Mesenchymal stem cell (in vitro differentiated cells and primary cell): ENCODE measurements around the gene ZIC2.

Source experiments
- DNase-seq: peaks from one replicate; pipeline ENCODE4 v3.0.0-alpha.2; 2013
- H2AFZ ChIP-seq: one replicate; pipeline ENCODE4 v1.6.1; 2013; ENCODE audit warnings: low read depth, mild to moderate bottlenecking, control low read depth, inconsistent platforms, low read length, moderate library complexity
- H2AK5ac ChIP-seq: 2 replicates; pipeline ENCODE4 v1.6.1; 2013; ENCODE audit warnings: low read length, moderate library complexity, mild to moderate bottlenecking, inconsistent platforms; ENCODE audit not compliant: severe bottlenecking
- H2BK120ac ChIP-seq: one replicate; pipeline ENCODE4 v1.6.1; 2013; ENCODE audit warnings: low read depth, mild to moderate bottlenecking, inconsistent platforms, low read length, moderate library complexity
- H2BK12ac ChIP-seq, 2 experiments: one replicate each; pipeline ENCODE4 v1.6.1; 2013; ENCODE audit warnings: inconsistent platforms in 2 of 2, low read length in 2 of 2, mild to moderate bottlenecking in 2 of 2, moderate library complexity in 2 of 2, control low read depth in 1 of 2
- H2BK15ac ChIP-seq: one replicate; pipeline ENCODE4 v1.6.1; 2013; ENCODE audit warnings: mild to moderate bottlenecking, low read depth, inconsistent platforms; ENCODE audit not compliant: poor library complexity, severe bottlenecking
- H2BK5ac ChIP-seq: 2 replicates; pipeline ENCODE4 v1.6.1; 2013; ENCODE audit warnings: low read depth, mild to moderate bottlenecking, low read length, control low read depth, inconsistent platforms; ENCODE audit not compliant: poor library complexity, severe bottlenecking
- H3K14ac ChIP-seq, 2 experiments: one replicate each; pipeline ENCODE4 v1.6.1; 2013; ENCODE audit warnings: inconsistent platforms in 2 of 2, low read length in 2 of 2, control low read depth in 1 of 2, mild to moderate bottlenecking in 1 of 2, moderate library complexity in 1 of 2
- H3K18ac ChIP-seq, 2 experiments: one replicate each; pipeline ENCODE4 v1.6.1; 2013; ENCODE audit warnings: inconsistent platforms in 2 of 2, low read length in 2 of 2, control low read depth in 1 of 2, low read depth in 1 of 2, mild to moderate bottlenecking in 1 of 2
- H3K23ac ChIP-seq, 2 experiments: one replicate each; pipeline ENCODE4 v1.6.1; 2013; ENCODE audit warnings: inconsistent platforms in 2 of 2, low read length in 2 of 2, mild to moderate bottlenecking in 2 of 2, moderate library complexity in 2 of 2, control low read depth in 1 of 2
- H3K27ac ChIP-seq: 2 replicates; pipeline ENCODE4 v1.5.1; 2013; ENCODE audit warnings: mild to moderate bottlenecking, moderate library complexity, low read length, control low read depth, inconsistent platforms; ENCODE audit not compliant: poor library complexity, severe bottlenecking
- H3K27me3 ChIP-seq, 2 experiments: 2 replicates each; pipeline versions ENCODE4 v1.6.1 to v1.7.0; 2013; ENCODE audit warnings: low read length in 2 of 2, mild to moderate bottlenecking in 2 of 2, moderate library complexity in 2 of 2, control low read depth in 1 of 2, inconsistent platforms in 1 of 2; ENCODE audit not compliant: control insufficient read depth in 1 of 2, insufficient read depth in 1 of 2
- H3K36me3 ChIP-seq, 2 experiments: 2 replicates each; pipeline versions ENCODE4 v1.6.1 to v1.7.0; 2013; ENCODE audit warnings: low read length in 2 of 2, control low read depth in 1 of 2, inconsistent platforms in 1 of 2, low read depth in 1 of 2, mild to moderate bottlenecking in 1 of 2; ENCODE audit not compliant: insufficient read depth in 2 of 2, control insufficient read depth in 1 of 2
- H3K4ac ChIP-seq, 2 experiments: one replicate each; pipeline ENCODE4 v1.6.1; 2013; ENCODE audit warnings: inconsistent platforms in 2 of 2, low read length in 2 of 2, mild to moderate bottlenecking in 2 of 2, moderate library complexity in 2 of 2, control low read depth in 1 of 2, low read depth in 1 of 2
- H3K4me1 ChIP-seq: 2 replicates; pipeline ENCODE4 v1.6.1; 2013; ENCODE audit warnings: low read depth, low read length, control low read depth; ENCODE audit not compliant: control insufficient read depth, insufficient read depth
- H3K4me2 ChIP-seq: 2 replicates; pipeline ENCODE4 v1.6.1; 2013; ENCODE audit warnings: low read length, mild to moderate bottlenecking, inconsistent platforms; ENCODE audit not compliant: poor library complexity, severe bottlenecking
- H3K4me3 ChIP-seq, 2 experiments: 2 replicates each; pipeline versions ENCODE4 v1.5.1 to v1.7.0; 2013; ENCODE audit warnings: low read length in 2 of 2, mild to moderate bottlenecking in 2 of 2, control low read depth in 1 of 2, low read depth in 1 of 2; ENCODE audit not compliant: insufficient read depth in 1 of 2
- H3K79me1 ChIP-seq: replicated peaks from 2 replicates; pipeline ENCODE4 v1.6.1; 2013; ENCODE audit warnings: mild to moderate bottlenecking, control low read depth, low read length, inconsistent platforms; ENCODE audit not compliant: poor library complexity, severe bottlenecking
- H3K9ac ChIP-seq: 2 replicates; pipeline ENCODE4 v1.7.0; 2013; ENCODE audit warnings: mild to moderate bottlenecking, low read length, moderate library complexity
- H3K9me3 ChIP-seq: 2 replicates; pipeline ENCODE4 v1.7.0; 2013; ENCODE audit warnings: mild to moderate bottlenecking, low read length; ENCODE audit not compliant: control insufficient read depth
- H4K8ac ChIP-seq: one replicate; pipeline ENCODE4 v1.6.1; 2013; ENCODE audit warnings: inconsistent platforms, mild to moderate bottlenecking, low read length, moderate library complexity
- H4K91ac ChIP-seq: one replicate; pipeline ENCODE4 v1.6.1; 2013; ENCODE audit warnings: mild to moderate bottlenecking, low read length, inconsistent platforms
- WGBS: methylation state at CpG from one replicate; pipeline ENCODE4 v1.1.7; 2013; ENCODE audit warnings: mixed read lengths; 5-methylcytosine and 5-hydroxymethylcytosine counted together

Gene ZIC2

DNA sequence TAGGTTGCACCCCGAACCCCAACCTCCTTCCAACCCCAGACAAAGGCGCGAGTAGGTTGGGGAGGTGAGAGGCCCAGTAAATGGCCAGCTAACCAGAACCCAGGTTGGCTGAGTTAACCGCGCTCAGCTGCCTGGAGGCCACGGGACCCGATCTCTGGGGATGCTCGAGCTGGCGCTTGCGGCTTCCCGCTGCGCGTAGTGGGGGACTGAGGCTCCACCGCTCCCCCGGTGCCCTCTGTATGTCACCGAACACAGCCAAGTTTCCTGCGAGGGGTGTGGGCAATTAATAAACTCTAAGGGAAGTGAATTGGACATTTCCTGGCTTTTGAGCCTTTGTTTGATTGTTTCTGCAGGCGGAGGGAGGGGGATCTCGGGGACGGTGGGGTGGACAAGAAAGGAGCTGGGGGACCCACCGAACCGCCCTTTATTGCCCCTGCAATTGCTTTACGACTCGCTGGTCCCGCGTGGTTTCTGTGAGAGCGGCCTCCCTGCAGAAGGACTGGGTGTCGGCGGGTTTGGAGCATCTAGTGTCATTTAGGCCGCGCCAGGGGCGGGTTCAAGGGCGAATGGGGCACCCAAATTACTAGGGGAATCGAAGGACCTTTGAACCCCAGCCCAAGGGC is 6.5 kb upstream of the ZIC2 start:
- H3K4me2 ChIP-seq = no peak overlapping the region
- peaks cover 17% of the 10 kb centered on the region for H3K79me1 ChIP-seq
- H2BK5ac ChIP-seq = peak overlapping the region; percentile 23
- H3K9ac ChIP-seq = no peak overlapping the region
- H2AFZ ChIP-seq = no peak overlapping the region
- DNase-seq = no peak
- no peak overlapping the region for H2BK120ac ChIP-seq
- no peak overlapping the region for H3K23ac ChIP-seq
- no peak overlapping the region for H3K18ac ChIP-seq
- peaks cover 4 to 91% of the 10 kb centered on the region in 2 experiments for H3K27me3 ChIP-seq
- H3K4me3 ChIP-seq = no peak overlapping the region
- H3K36me3 ChIP-seq = no peaks in the 10 kb centered on the region
- 25% methylated on average over 33 of the region's 34 CpGs for WGBS
- H3K27ac ChIP-seq = no peak overlapping the region
- H4K91ac ChIP-seq = no peak overlapping the region
- H3K9me3 ChIP-seq = peaks cover 10% of the 10 kb centered on the region
- H3K4ac ChIP-seq = no peak overlapping the region
- no peak overlapping the region for H2BK12ac ChIP-seq
- H3K14ac ChIP-seq = no peak overlapping the region
- H4K8ac ChIP-seq = no peak overlapping the region
- no peak overlapping the region for H2BK15ac ChIP-seq
- H3K4me1 ChIP-seq = peaks cover 14% of the 10 kb centered on the region
- no peak overlapping the region for H2AK5ac ChIP-seq

DNA sequence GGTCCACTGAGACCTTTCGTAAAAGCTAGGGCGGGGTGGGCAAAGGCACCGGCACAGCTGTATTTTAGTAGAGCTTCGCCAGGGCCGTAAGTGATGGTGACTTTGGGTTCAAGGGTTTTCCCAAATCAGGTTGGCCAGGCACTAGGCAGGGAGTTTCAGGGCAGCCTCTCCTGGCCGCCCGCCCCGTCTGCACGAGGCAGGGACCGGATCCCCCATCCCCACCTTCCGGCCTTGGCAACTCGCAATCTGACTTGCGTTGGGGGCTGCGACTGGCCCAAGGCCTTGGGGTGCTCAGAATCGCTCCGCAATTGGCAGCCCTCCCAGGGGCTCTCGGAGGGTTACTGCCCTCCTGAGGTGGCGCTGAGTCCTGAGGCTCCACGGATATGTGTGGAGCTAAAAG is 6.0 kb upstream of the ZIC2 start:
- peaks cover 14% of the 10 kb centered on the region for H3K4me1 ChIP-seq
- peaks cover 10% of the 10 kb centered on the region for H3K9me3 ChIP-seq
- H3K36me3 ChIP-seq = no peaks in the 10 kb centered on the region
- H3K4me3 ChIP-seq = no peak overlapping the region
- WGBS = 72% methylated on average over 17 of the region's 19 CpGs
- no peak overlapping the region for H3K4me2 ChIP-seq
- no peak overlapping the region for H3K27ac ChIP-seq
- no peak overlapping the region for H4K91ac ChIP-seq
- H2BK12ac ChIP-seq = no peak overlapping the region
- no peak overlapping the region for H2AFZ ChIP-seq
- H3K9ac ChIP-seq = no peak overlapping the region
- H3K23ac ChIP-seq = no peak overlapping the region
- H4K8ac ChIP-seq = no peak overlapping the region
- H3K4ac ChIP-seq = no peak overlapping the region
- peaks cover 4 to 93% of the 10 kb centered on the region in 2 experiments for H3K27me3 ChIP-seq
- H2BK120ac ChIP-seq = no peak overlapping the region
- H2AK5ac ChIP-seq = no peak overlapping the region
- DNase-seq = no peak
- no peak overlapping the region for H3K18ac ChIP-seq
- H2BK5ac ChIP-seq = no peak overlapping the region
- H3K14ac ChIP-seq = no peak overlapping the region
- H3K79me1 ChIP-seq = peaks cover 17% of the 10 kb centered on the region
- no peak overlapping the region for H2BK15ac ChIP-seq

DNA sequence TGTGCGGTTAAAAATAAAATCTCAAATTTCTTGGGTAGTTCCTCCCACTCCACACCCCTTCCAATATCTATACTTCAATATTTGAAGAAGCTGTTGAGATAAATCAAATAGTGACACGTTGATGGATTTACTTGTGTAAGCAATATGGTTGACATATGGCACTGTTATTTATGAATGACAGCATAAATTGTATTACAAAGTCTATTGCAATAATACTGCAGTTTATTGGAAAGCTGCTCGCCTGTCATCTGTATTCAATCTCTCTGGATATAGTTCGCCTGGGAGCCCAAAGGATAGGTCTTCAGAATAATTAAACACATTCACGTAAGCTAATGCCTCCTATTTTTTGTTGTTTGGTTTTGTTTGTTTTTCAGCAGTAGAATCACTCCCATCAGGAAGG is 5.0 kb upstream of the ZIC2 start:
- H4K91ac ChIP-seq = no peak overlapping the region
- 62% methylated on average over 2 of the region's 5 CpGs for WGBS
- peaks cover 11% of the 10 kb centered on the region for H3K4me1 ChIP-seq

DNA sequence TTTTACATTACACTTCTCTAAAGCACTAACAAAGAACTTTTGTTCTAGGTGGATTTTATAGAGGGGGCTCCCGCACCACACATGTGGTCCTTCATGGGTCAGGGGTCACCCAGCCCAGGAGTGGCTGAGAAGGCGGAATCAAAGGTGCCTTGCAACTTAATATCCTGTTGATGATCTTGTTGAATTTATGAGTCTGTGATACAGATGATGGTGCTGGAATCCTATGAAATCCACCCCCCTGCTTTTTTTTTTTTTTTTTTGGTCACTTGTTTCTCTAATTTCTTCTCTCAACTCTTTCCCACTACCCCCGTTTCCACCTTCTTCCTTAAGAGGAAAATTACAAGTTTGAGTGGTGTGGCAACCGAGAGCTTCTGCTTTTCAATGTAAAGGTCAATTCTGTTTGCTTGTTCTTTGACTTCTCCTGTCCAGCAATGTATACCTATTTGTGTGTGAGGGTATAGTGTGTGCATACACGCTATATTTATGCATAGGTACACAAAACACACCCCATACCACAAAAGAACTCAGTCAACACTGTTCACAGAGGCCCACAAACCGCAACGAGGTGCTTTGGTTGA is 4.2 kb upstream of the ZIC2 start:
- Histone ChIP-seq H3K18ac (no peak overlapping the region), H2AFZ (no peak overlapping the region), H3K9me3 (peaks cover 6% of the 10 kb centered on the region), H3K14ac (no peak overlapping the region), H3K4me1 (peaks cover 5% of the 10 kb centered on the region), H3K23ac (no peak overlapping the region), H3K36me3 (peaks cover 0 to 2% of the 10 kb centered on the region in 2 experiments), H3K27ac (no peak overlapping the region), H2BK120ac (no peak overlapping the region), H2BK5ac (no peak overlapping the region), H3K4me2 (peak overlapping the region; percentile 89), H3K4ac (no peak overlapping the region), H3K9ac (no peak overlapping the region), H3K4me3 (no peak overlapping the region), H2BK15ac (no peak overlapping the region), H3K79me1 (peaks cover 15% of the 10 kb centered on the region), H3K27me3 (peaks cover 4 to 84% of the 10 kb centered on the region in 2 experiments), H2BK12ac (no peak overlapping the region), H4K91ac (no peak overlapping the region), H2AK5ac (peak overlapping the region; percentile 74), H4K8ac (no peak overlapping the region)
- 31% methylated on average over 3 of the region's 7 CpGs for WGBS
- DNase-seq = no peak

More for the DNA sequence above, 5.0 kb upstream of the ZIC2 start:
- H3K27me3 ChIP-seq = peaks cover 4 to 87% of the 10 kb centered on the region in 2 experiments
- no peak overlapping the region for H3K4me2 ChIP-seq
- H3K36me3 ChIP-seq = no peaks in the 10 kb centered on the region
- H2AFZ ChIP-seq = no peak overlapping the region
- H3K18ac ChIP-seq = no peak overlapping the region
- no peak overlapping the region for H3K23ac ChIP-seq
- peaks cover 10% of the 10 kb centered on the region for H3K9me3 ChIP-seq
- no peak overlapping the region for H2AK5ac ChIP-seq
- H2BK5ac ChIP-seq = no peak overlapping the region
- no peak overlapping the region for H3K9ac ChIP-seq
- no peak overlapping the region for H3K14ac ChIP-seq
- no peak for DNase-seq
- no peak overlapping the region for H2BK15ac ChIP-seq
- H3K27ac ChIP-seq = no peak overlapping the region
- H2BK12ac ChIP-seq = no peak overlapping the region
- H4K8ac ChIP-seq = no peak overlapping the region
- H3K4me3 ChIP-seq = no peak overlapping the region
- H3K79me1 ChIP-seq = peaks cover 17% of the 10 kb centered on the region
- H3K4ac ChIP-seq = no peak overlapping the region
- no peak overlapping the region for H2BK120ac ChIP-seq
